ENCODE results near the gene ENPP1.
"Not testable (repeated sequence)": the region's sequence is repeated elsewhere in the genome, so short reads cannot be mapped to it uniquely, and the experiment has no call there.

The ENPP1 gene

DNA sequence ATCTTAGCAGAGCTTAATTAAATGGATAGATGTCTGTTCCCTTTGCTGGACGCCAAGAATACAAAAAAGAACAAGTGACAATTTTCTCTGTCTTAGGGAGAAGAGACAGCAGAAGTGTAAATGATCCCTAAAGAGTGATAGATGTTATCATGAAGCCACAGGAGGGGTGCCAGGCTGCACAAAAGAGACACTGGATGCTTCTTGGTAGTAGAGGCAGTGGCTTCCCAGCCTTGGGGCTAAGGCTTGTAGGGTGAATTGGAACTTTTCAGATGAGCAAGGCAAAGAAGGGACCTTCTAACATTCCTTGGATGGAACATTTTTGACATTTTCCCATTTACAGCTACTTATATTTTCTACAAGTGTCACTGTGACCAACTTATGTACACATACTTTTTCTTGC is 85.4 kb downstream of the ENPP1 start:
- Histone ChIP-seq H3K9me3 (replicated peaks in 1 of 11) (peaks cover 16 to 29% (median 19%) of the 10 kb centered on the region in 11 experiments), H3K36me3 (0 out of 22 replicates have a peak, but pooled peaks cover 0 to 5% (median 0%) of the 10 kb centered on the region in 11 experiments), H3K4me3 (no peak overlapping the region), H3K27ac (no peak overlapping the region), H3K27me3 (peaks cover 0 to 8% (median 0%) of the 10 kb centered on the region in 11 experiments; a peak in 1 of 22 replicates), H3K9ac (no peak overlapping the region), H3K4me2 (no peak overlapping the region), H4K20me1 (no peaks in the 10 kb centered on the region), H3K4me1 (no peaks in the 10 kb centered on the region)
- no peak for TF ChIP-seq Cebpa-rat (IDR thresholded peaks at IDR 0.05)

- TF ChIP-seq Cebpa-rat (IDR thresholded peaks at IDR 0.05), result no peak
- H4K20me1 ChIP-seq, result no peaks in the 10 kb centered on the region
- peaks cover 23 to 34% (median 27%) of the 10 kb centered on the region in 11 experiments for H3K9me3 ChIP-seq (replicated peaks in 1 of 11)
- no peaks in the 10 kb centered on the region for H3K4me1 ChIP-seq
- no peak overlapping the region for H3K9ac ChIP-seq
- H3K4me3 ChIP-seq, result no peak overlapping the region
- H3K27ac ChIP-seq, result no peak overlapping the region
- H3K27me3 ChIP-seq, result peaks cover 0 to 24% (median 0%) of the 10 kb centered on the region in 11 experiments; a peak in 3 of 22 replicates
- 0 out of 22 replicates have a peak, but pooled peaks cover 0 to 5% (median 0%) of the 10 kb centered on the region in 11 experiments for H3K36me3 ChIP-seq
- peak overlapping the region in 1 of 11 experiments; percentile 5; a peak in 1 of 22 replicates for H3K4me2 ChIP-seq
Observed at GRCh38 chr6:131894493-131895424, 86.9 kb downstream of the ENPP1 start.

DNA sequence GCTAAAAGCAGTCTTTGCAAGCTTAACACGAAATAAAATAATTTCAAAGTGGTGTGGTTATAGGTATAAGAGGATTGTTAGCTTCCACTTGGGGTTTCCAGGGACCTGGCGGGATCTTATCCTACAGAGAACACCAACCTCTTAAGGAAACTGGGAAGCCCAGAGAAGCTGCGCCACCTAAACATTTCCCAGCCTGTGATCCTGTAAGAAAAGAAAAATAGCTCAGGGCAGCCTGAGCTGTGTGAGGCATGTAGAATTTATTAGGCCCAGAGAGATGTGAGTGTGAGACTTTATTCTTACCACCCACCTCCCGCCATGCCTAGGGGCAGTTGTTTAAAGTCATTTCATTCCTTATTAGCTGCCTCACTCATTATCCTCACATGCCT is 89.2 kb downstream of the ENPP1 start:
- Histone ChIP-seq H3K9ac (no peak overlapping the region), H3K36me3 (0 out of 22 replicates have a peak, but pooled peaks cover 0 to 5% (median 0%) of the 10 kb centered on the region in 11 experiments), H3K9me3 (replicated peaks in 1 of 11) (peaks cover 23 to 34% (median 27%) of the 10 kb centered on the region in 11 experiments), H4K20me1 (no peaks in the 10 kb centered on the region), H3K4me2 (no peak overlapping the region), H3K27me3 (peaks cover 0 to 36% (median 0%) of the 10 kb centered on the region in 11 experiments; a peak in 6 of 22 replicates), H3K27ac (no peak overlapping the region), H3K4me1 (no peaks in the 10 kb centered on the region), H3K4me3 (no peak overlapping the region)
- no peak for TF ChIP-seq Cebpa-rat (IDR thresholded peaks at IDR 0.05)

- Histone ChIP-seq H4K20me1 (no peaks in the 10 kb centered on the region), H3K36me3 (0 out of 22 replicates have a peak, but pooled peaks cover 0 to 5% (median 0%) of the 10 kb centered on the region in 11 experiments), H3K27ac (no peak overlapping the region), H3K9ac (no peak overlapping the region), H3K4me1 (no peaks in the 10 kb centered on the region), H3K9me3 (replicated peaks in 1 of 11) (peaks cover 23 to 34% (median 27%) of the 10 kb centered on the region in 11 experiments), H3K4me3 (no peak overlapping the region), H3K4me2 (no peak overlapping the region), H3K27me3 (peaks cover 0 to 39% (median 0%) of the 10 kb centered on the region in 11 experiments; a peak in 6 of 22 replicates)
- TF ChIP-seq Cebpa-rat (IDR thresholded peaks at IDR 0.05), result no peak
Observed at GRCh38 chr6:131897621-131898020, 89.8 kb downstream of the ENPP1 start.

DNA sequence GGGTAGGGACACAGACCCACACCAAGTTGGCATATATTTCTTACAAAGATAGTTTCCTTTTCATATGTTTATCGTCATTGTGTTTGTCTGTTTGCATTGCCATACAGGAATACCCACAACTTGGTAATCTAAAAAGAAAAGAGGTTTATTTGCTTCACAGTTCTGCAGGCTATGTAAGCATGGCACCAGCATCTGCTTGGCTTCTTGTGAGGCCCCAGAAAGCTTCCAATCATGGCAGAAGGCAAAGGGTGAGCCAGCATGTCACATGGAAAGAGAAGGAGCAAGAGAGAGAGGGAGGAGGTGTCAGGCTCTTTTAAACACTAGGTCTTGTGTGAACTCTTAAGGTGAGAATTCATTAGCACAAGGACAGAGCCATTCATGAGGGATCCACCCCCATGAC is 90.9 kb downstream of the ENPP1 start:
- 0 out of 22 replicates have a peak, but pooled peaks cover 0 to 5% (median 0%) of the 10 kb centered on the region in 11 experiments for H3K36me3 ChIP-seq
- no peak overlapping the region for H3K9ac ChIP-seq
- H3K27me3 ChIP-seq, result peaks cover 0 to 34% (median 0%) of the 10 kb centered on the region in 11 experiments; a peak in 6 of 22 replicates
- H3K9me3 ChIP-seq (replicated peaks in 1 of 11), result peaks cover 23 to 34% (median 27%) of the 10 kb centered on the region in 11 experiments
- no peak overlapping the region for H3K27ac ChIP-seq
- H3K4me2 ChIP-seq, result no peak overlapping the region
- H4K20me1 ChIP-seq, result no peaks in the 10 kb centered on the region
- no peaks in the 10 kb centered on the region for H3K4me1 ChIP-seq
- no peak overlapping the region for H3K4me3 ChIP-seq
- TF ChIP-seq Cebpa-rat (IDR thresholded peaks at IDR 0.05), result no peak

GRCh38 chr6:131900231-131900630 is 92.4 kb downstream of the ENPP1 start:
- H3K9me3 ChIP-seq (replicated peaks in 1 of 11), result peaks cover 23 to 34% (median 27%) of the 10 kb centered on the region in 11 experiments
- no peak overlapping the region for H3K27ac ChIP-seq
- no peaks in the 10 kb centered on the region for H4K20me1 ChIP-seq
- H3K36me3 ChIP-seq, result 0 out of 22 replicates have a peak, but pooled peaks cover 0 to 5% (median 0%) of the 10 kb centered on the region in 11 experiments
- TF ChIP-seq Cebpa-rat (IDR thresholded peaks at IDR 0.05), result no peak
- no peak overlapping the region for H3K4me2 ChIP-seq
- H3K4me1 ChIP-seq, result no peaks in the 10 kb centered on the region
- H3K4me3 ChIP-seq, result no peak overlapping the region
- peaks cover 0 to 43% (median 0%) of the 10 kb centered on the region in 11 experiments; a peak in 6 of 22 replicates for H3K27me3 ChIP-seq
- H3K9ac ChIP-seq, result no peak overlapping the region

DNA sequence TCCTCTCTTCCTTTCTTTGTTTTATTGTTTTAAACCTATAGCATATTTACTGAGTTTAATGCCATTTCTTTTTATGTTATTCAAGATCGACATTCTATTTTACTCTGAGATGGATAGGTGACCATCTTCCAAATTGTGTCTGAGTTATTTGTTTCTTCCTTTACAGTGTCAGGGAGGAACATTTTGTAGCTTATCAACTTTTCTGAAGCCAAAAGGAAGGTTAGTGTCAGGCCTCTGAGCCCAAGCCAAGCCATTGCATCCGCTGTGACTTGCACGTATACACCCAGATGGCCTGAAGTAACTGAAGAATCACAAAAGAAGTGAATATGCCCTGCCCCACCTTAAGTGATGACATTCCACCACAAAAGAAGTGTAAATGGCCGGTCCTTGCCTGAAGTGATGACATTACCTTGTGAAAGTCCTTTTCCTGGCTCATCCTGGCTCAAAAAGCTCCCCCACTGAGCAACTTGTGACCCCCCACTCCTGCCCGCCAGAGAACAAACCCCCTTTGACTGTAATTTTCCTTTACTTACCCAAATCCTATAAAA is 93.6 kb downstream of the ENPP1 start:
- not testable (repeated sequence) for H3K4me1 ChIP-seq, H3K9ac ChIP-seq, H3K27ac ChIP-seq, H3K36me3 ChIP-seq, H3K4me2 ChIP-seq, H3K4me3 ChIP-seq, H4K20me1 ChIP-seq
- Histone ChIP-seq H3K9me3 (replicated peaks in 1 of 11) (peaks cover 23 to 34% (median 27%) of the 10 kb centered on the region in 11 experiments), H3K27me3 (peaks cover 0 to 43% (median 0%) of the 10 kb centered on the region in 11 experiments; a peak in 6 of 22 replicates)

DNA sequence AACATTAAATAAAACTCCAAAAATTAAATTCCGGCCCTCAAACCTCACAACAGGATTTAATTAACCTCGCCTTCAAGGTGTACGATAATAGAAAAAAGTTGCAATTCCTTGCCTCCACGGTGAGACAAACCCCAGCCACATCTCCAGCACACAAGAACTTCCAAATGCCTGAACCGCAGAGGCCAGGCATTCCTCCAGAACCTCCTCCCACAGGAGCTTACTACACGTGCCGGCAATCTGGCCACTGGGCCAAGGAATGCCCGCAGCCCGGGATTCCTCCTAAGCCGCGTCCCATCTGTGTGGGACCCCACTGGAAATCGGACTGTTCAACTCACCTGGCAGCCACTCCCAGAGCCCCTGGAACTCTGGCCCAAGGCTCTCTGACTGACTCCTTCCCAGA is 95.9 kb downstream of the ENPP1 start:
- Histone ChIP-seq H3K27me3 (peaks cover 15 to 54% (median 16%) of the 10 kb centered on the region in 11 experiments), H3K9me3 (replicated peaks in 1 of 11) (peaks cover 2 to 11% (median 4%) of the 10 kb centered on the region in 11 experiments; a peak in 20 of 22 replicates)
- not testable (repeated sequence) for H3K36me3 ChIP-seq, H3K27ac ChIP-seq, H4K20me1 ChIP-seq, H3K4me1 ChIP-seq, H3K9ac ChIP-seq, H3K4me2 ChIP-seq, H3K4me3 ChIP-seq

GRCh38 chr6:131908787-131909186 is 101.0 kb downstream of the ENPP1 start:
- H3K9me3 ChIP-seq (replicated peaks in 1 of 11); H3K9ac ChIP-seq; H3K4me3 ChIP-seq; H3K27ac ChIP-seq; H3K4me1 ChIP-seq; H3K4me2 ChIP-seq; H3K36me3 ChIP-seq: not testable (repeated sequence)
- Histone ChIP-seq H4K20me1 (peaks cover 0 to 15% (median 0%) of the 10 kb centered on the region in 11 experiments; a peak in 5 of 22 replicates), H3K27me3 (peaks cover 38 to 73% (median 56%) of the 10 kb centered on the region in 11 experiments)

All from BLaER1 treated with 17β-estradiol and CSF1 and Interleukin-3, amounts not matched to agents 10 nM and 100 nM (cell line).